ENCODE results near the gene HOXC11. TPM values are rescaled to one million over a fixed set of nuclear protein-coding genes. Genes with fewer than 3 reads are reported as not detected.

HOXC11 gene
- total RNA-seq, 4 donors from 2014 or later: not detected

DNA sequence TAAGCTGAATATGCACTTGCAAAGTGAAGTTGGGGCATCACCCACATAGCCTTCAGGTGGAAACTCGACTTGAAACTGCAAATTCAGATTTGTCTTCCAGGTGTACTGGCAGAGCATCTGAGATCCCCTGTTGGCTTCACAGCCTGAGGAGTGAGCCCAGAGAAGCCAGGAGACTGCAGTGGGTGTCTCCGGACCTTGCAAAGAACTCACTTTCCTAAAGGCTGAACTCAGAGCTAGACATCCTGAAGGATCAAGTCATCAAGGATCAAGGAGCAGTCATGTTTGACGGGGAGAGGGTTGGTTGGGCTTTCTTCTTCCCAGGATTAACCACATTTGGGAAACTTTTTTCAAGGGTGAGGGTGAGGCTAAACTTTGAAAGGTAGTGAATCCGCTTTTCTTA, 43.4 kb upstream of the HOXC11 start:
- no peaks in the 10 kb centered on the region for H3K36me3 ChIP-seq
- ATAC-seq: no peak
- H3K27ac ChIP-seq: no peak overlapping the region
- no peak overlapping the region for H3K4me3 ChIP-seq
- H3K9me3 ChIP-seq: no peaks in the 10 kb centered on the region
- WGBS, 2 donors (ENCODE audit: low coverage in 1 of 2): 16 to 19% methylated on average over 3 to 4 of the region's 4 CpGs
- TF ChIP-seq POLR2A (IDR thresholded peaks at IDR 0.05): no peak
- TF ChIP-seq EP300 (IDR thresholded peaks at IDR 0.05): no peak
- TF ChIP-seq, protein P1, sequence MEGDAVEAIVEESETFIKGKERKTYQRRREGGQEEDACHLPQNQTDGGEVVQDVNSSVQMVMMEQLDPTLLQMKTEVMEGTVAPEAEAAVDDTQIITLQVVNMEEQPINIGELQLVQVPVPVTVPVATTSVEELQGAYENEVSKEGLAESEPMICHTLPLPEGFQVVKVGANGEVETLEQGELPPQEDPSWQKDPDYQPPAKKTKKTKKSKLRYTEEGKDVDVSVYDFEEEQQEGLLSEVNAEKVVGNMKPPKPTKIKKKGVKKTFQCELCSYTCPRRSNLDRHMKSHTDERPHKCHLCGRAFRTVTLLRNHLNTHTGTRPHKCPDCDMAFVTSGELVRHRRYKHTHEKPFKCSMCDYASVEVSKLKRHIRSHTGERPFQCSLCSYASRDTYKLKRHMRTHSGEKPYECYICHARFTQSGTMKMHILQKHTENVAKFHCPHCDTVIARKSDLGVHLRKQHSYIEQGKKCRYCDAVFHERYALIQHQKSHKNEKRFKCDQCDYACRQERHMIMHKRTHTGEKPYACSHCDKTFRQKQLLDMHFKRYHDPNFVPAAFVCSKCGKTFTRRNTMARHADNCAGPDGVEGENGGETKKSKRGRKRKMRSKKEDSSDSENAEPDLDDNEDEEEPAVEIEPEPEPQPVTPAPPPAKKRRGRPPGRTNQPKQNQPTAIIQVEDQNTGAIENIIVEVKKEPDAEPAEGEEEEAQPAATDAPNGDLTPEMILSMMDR (IDR thresholded peaks at IDR 0.05): no peak
- no peak for TF ChIP-seq POLR2AphosphoS5 (IDR thresholded peaks at IDR 0.05)
- peaks cover 100% of the 10 kb centered on the region for H3K27me3 ChIP-seq
- H3K4me1 ChIP-seq: peaks cover 0 to 7% (median 0%) of the 10 kb centered on the region in 3 donors

DNA sequence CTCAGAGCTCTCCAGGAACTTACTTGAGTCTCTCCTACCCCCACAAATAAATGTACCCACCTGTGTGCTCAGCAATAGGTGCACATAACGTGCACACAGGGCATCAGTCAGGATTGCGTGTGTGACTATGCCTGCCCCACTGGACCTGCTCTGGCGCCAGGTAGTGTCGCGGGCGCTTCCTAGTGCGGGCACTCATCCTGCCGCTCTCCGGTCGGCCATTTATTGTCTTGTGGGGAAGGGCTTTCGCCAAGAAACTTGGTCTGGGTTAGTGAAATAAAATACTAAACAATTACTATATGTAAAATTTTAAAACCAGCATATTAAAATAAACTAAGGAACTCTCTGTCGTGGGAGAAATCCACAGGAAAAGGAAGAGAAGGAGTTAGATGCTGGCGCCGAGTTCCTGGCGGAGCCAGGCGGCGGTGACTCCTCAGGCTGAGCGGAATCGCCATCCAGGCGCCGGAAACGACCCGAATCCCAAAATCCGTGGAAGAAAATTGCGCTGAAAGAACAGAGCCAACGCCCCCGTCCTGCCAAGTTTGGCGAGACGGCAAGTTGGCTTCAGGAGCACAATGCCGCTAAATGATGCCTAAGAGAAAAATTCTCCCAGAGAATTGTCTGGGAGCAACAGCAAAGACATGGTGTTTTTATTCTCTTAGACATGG, 42.2 kb upstream of the HOXC11 start:
- H3K27me3 ChIP-seq: peaks cover 100% of the 10 kb centered on the region
- no peak for ATAC-seq
- TF ChIP-seq EP300 (IDR thresholded peaks at IDR 0.05) (no peak), POLR2AphosphoS5 (IDR thresholded peaks at IDR 0.05) (no peak), POLR2A (IDR thresholded peaks at IDR 0.05) (no peak)
- TF ChIP-seq, protein P1 (IDR thresholded peaks at IDR 0.05): no peak
- H3K36me3 ChIP-seq: no peaks in the 10 kb centered on the region
- H3K9me3 ChIP-seq: no peaks in the 10 kb centered on the region
- no peak overlapping the region for H3K4me3 ChIP-seq
- 2 to 5% methylated on average over 27 to 30 of the region's 30 CpGs for WGBS, 2 donors (ENCODE audit: low coverage in 1 of 2)
- peaks cover 0 to 11% (median 4%) of the 10 kb centered on the region in 3 donors for H3K4me1 ChIP-seq
- no peak overlapping the region for H3K27ac ChIP-seq

DNA sequence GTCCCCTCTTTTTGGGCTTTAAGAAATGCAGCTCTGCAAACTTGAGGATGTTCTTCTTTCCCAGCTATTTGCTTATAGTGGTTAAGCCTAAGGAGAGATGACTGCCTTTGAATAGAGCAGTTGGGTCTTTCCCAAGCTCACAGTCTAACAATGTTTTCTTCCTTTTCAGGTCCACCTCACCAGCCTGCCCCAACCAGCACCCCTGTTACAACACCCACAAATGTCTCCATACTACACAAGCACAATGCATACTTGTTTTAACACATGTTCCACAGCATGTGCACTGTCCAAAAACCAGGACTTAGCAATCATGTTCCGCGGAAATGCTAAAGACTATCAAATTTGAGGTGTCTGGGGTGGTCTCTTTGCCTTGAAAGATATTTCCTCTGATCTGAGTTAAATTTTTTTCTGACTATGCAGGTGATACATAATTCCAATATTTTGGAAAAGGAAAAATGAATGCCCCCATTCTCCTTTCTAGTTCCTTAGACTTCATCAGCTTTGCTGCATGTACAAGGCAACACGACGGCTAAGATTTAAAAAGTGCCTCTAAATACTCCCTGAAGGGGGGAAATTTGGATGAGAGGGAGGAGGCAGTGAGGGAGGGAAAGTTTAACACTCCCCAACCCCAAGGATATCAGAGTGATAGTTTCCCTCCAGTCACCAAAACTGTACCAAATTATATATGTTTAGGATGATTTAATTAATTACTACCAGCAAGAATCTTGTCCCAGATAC, 40.9 kb upstream of the HOXC11 start:
- TF ChIP-seq EP300 (IDR thresholded peaks at IDR 0.05): no peak
- no peak for TF ChIP-seq POLR2A (IDR thresholded peaks at IDR 0.05)
- no peak for TF ChIP-seq POLR2AphosphoS5 (IDR thresholded peaks at IDR 0.05)
- TF ChIP-seq, protein P1 (IDR thresholded peaks at IDR 0.05): no peak
- WGBS, 2 donors (ENCODE audit: low coverage in 1 of 2): 31 to 41% methylated on average over 4 of the region's 4 CpGs
- Histone ChIP-seq H3K27me3 (peaks cover 100% of the 10 kb centered on the region), H3K4me3 (no peak overlapping the region), H3K4me1 (peaks cover 0 to 17% (median 5%) of the 10 kb centered on the region in 3 donors), H3K36me3 (no peaks in the 10 kb centered on the region), H3K9me3 (no peaks in the 10 kb centered on the region), H3K27ac (no peak overlapping the region)
- no peak for ATAC-seq

GRCh38 chr12:53932915-53933314, 40.0 kb upstream of the HOXC11 start:
- H3K27me3 ChIP-seq: peaks cover 100% of the 10 kb centered on the region
- H3K36me3 ChIP-seq: no peaks in the 10 kb centered on the region
- WGBS, 2 donors (ENCODE audit: low coverage in 1 of 2): 24 to 35% methylated on average over 3 to 4 of the region's 4 CpGs
- H3K27ac ChIP-seq: no peak overlapping the region
- H3K4me3 ChIP-seq: no peak overlapping the region
- no peak for ATAC-seq
- TF ChIP-seq POLR2A (IDR thresholded peaks at IDR 0.05) (no peak), EP300 (IDR thresholded peaks at IDR 0.05) (no peak), POLR2AphosphoS5 (IDR thresholded peaks at IDR 0.05) (no peak)
- TF ChIP-seq, protein P1 (IDR thresholded peaks at IDR 0.05): no peak
- H3K4me1 ChIP-seq: peaks cover 0 to 11% (median 5%) of the 10 kb centered on the region in 3 donors
- no peaks in the 10 kb centered on the region for H3K9me3 ChIP-seq

Data from gastroesophageal sphincter (tissue), 4 donors.